ENCODE results near the gene PDZD2.

- TF ChIP-seq POLR2A (IDR thresholded peaks at IDR 0.05) (no peak), CTCF (IDR thresholded peaks at IDR 0.05) (no peak)
Measured at GRCh38 chr5:32023816-32024215, 384.9 kb downstream of the PDZD2 start.

Measured in heart left ventricle (tissue), 13 donors.